HEK293 (cell line): Measurements from ENCODE around the gene NUDT4.

Experiments used
- GLIS1 ChIP-seq: fragments of 450-650 bp; formaldehyde crosslinking; IDR thresholded peaks from 2 replicates; pipeline ENCODE4 v1.5.1; 2016; ENCODE audit warnings: missing biosample characterization, missing genetic modification characterization
- KLF10 ChIP-seq: fragments of 450-650 bp; IDR thresholded peaks from 2 replicates; pipeline ENCODE4 v1.5.1; 2018; ENCODE audit warnings: missing biosample characterization, mild to moderate bottlenecking, missing genetic modification characterization
- REPIN1 ChIP-seq: fragments of 450-650 bp; formaldehyde crosslinking; IDR thresholded peaks from 2 replicates; pipeline ENCODE4 v1.5.1; 2017; ENCODE audit warnings: missing biosample characterization, missing genetic modification characterization, low read depth
- SALL2 ChIP-seq: fragments of 450-650 bp; formaldehyde crosslinking; IDR thresholded peaks from 2 replicates; pipeline ENCODE4 v1.5.0; 2017; ENCODE audit warnings: missing biosample characterization, mild to moderate bottlenecking, missing genetic modification characterization, borderline replicate concordance
- ZBTB21 ChIP-seq: fragments of 450-650 bp; formaldehyde crosslinking; IDR thresholded peaks from 2 replicates; pipeline ENCODE4 v1.5.1; 2017; ENCODE audit warnings: missing biosample characterization, missing genetic modification characterization
- ZBTB7A ChIP-seq: fragments of 450-650 bp; formaldehyde crosslinking; IDR thresholded peaks from 2 replicates; pipeline ENCODE4 v1.5.1; 2016; ENCODE audit warnings: low read depth, missing biosample characterization, missing genetic modification characterization
- ZNF114 ChIP-seq: fragments of 450-650 bp; formaldehyde crosslinking; IDR thresholded peaks from 2 replicates; pipeline ENCODE4 v1.5.0; 2017; ENCODE audit warnings: missing biosample characterization, missing genetic modification characterization
- ZNF121 ChIP-seq: fragments of 450-650 bp; formaldehyde crosslinking; IDR thresholded peaks from 2 replicates; pipeline ENCODE4 v1.5.1; 2016; ENCODE audit warnings: missing biosample characterization, missing genetic modification characterization
- ZNF138 ChIP-seq: fragments of 450-650 bp; formaldehyde crosslinking; IDR thresholded peaks from 2 replicates; pipeline ENCODE4 v1.5.1; 2016; ENCODE audit warnings: missing biosample characterization, missing genetic modification characterization, borderline replicate concordance
- ZNF184 ChIP-seq: fragments of 450-650 bp; IDR thresholded peaks from 2 replicates; pipeline ENCODE4 v1.5.1; 2018; ENCODE audit warnings: missing biosample characterization, mild to moderate bottlenecking, missing genetic modification characterization
- ZNF223 ChIP-seq: fragments of 450-650 bp; formaldehyde crosslinking; IDR thresholded peaks from 2 replicates; pipeline ENCODE4 v1.5.1; 2016; ENCODE audit warnings: missing biosample characterization, missing genetic modification characterization
- ZNF239 ChIP-seq: fragments of 450-650 bp; formaldehyde crosslinking; IDR thresholded peaks from 2 replicates; pipeline ENCODE4 v1.5.1; 2016; ENCODE audit warnings: missing biosample characterization, missing genetic modification characterization
- ZNF433 ChIP-seq: fragments of 450-650 bp; formaldehyde crosslinking; IDR thresholded peaks from 2 replicates; pipeline ENCODE4 v1.5.1; 2016; ENCODE audit warnings: missing biosample characterization, missing genetic modification characterization, low read depth
- ZNF473 ChIP-seq: fragments of 450-650 bp; formaldehyde crosslinking; IDR thresholded peaks from 2 replicates; pipeline ENCODE4 v1.5.1; 2017; ENCODE audit warnings: missing biosample characterization, missing genetic modification characterization
- ZNF529 ChIP-seq: fragments of 450-650 bp; formaldehyde crosslinking; IDR thresholded peaks from 2 replicates; pipeline ENCODE4 v1.5.1; 2017; ENCODE audit warnings: missing genetic modification characterization, missing biosample characterization; ENCODE audit not compliant: insufficient replicate concordance
- ZNF548 ChIP-seq: fragments of 450-650 bp; formaldehyde crosslinking; IDR thresholded peaks from 2 replicates; pipeline ENCODE4 v1.5.1; 2016; ENCODE audit warnings: missing biosample characterization, missing genetic modification characterization
- ZNF610 ChIP-seq: fragments of 450-650 bp; formaldehyde crosslinking; IDR thresholded peaks from 2 replicates; pipeline ENCODE4 v1.5.1; 2016; ENCODE audit warnings: missing biosample characterization, missing genetic modification characterization, borderline replicate concordance
- ZNF624 ChIP-seq: fragments of 450-650 bp; formaldehyde crosslinking; IDR thresholded peaks from 2 replicates; pipeline ENCODE4 v1.5.1; 2017; ENCODE audit warnings: missing biosample characterization, missing genetic modification characterization
- ZNF626 ChIP-seq: fragments of 450-650 bp; sonication (Bioruptor Pico); formaldehyde crosslinking; IDR thresholded peaks from 2 replicates; pipeline ENCODE4 v1.5.1; 2018; ENCODE audit warnings: missing biosample characterization, missing genetic modification characterization, inconsistent platforms
- ZNF654 ChIP-seq: fragments of 450-650 bp; formaldehyde crosslinking; IDR thresholded peaks from 2 replicates; pipeline ENCODE4 v1.5.1; 2016; ENCODE audit warnings: low read depth, missing biosample characterization, missing genetic modification characterization
- ZNF664 ChIP-seq: fragments of 450-650 bp; formaldehyde crosslinking; IDR thresholded peaks from 2 replicates; pipeline ENCODE4 v1.5.1; 2016; ENCODE audit warnings: missing biosample characterization, missing genetic modification characterization
- ZNF701 ChIP-seq: fragments of 450-650 bp; formaldehyde crosslinking; IDR thresholded peaks from 2 replicates; pipeline ENCODE4 v1.5.1; 2016; ENCODE audit warnings: missing biosample characterization, missing genetic modification characterization
- ZNF76 ChIP-seq: fragments of 450-650 bp; formaldehyde crosslinking; IDR thresholded peaks from 2 replicates; pipeline ENCODE4; 2016; ENCODE audit warnings: low read depth, missing biosample characterization, missing genetic modification characterization, borderline replicate concordance
- ZSCAN30 ChIP-seq: fragments of 450-650 bp; IDR thresholded peaks from 2 replicates; pipeline ENCODE4 v1.5.1; 2018; ENCODE audit warnings: missing biosample characterization, mild to moderate bottlenecking, missing genetic modification characterization, moderate library complexity
- TF ChIP-seq, protein P1 (sequence below): fragments of 450-650 bp; formaldehyde crosslinking; IDR thresholded peaks from 2 replicates; pipeline ENCODE4 v1.5.1; 2016; ENCODE audit warnings: missing biosample characterization, missing genetic modification characterization, borderline replicate concordance
- TF ChIP-seq, protein P2 (sequence below): fragments of 450-650 bp; formaldehyde crosslinking; IDR thresholded peaks from 2 replicates; pipeline ENCODE4 v1.5.1; 2016; ENCODE audit warnings: missing biosample characterization, missing genetic modification characterization
- TF ChIP-seq, protein P3 (sequence below): fragments of 450-650 bp; formaldehyde crosslinking; IDR thresholded peaks from 2 replicates; pipeline ENCODE4 v1.5.1; 2016; ENCODE audit warnings: missing biosample characterization, missing genetic modification characterization
- TF ChIP-seq, protein P4 (sequence below): fragments of 450-650 bp; formaldehyde crosslinking; IDR thresholded peaks from 2 replicates; pipeline ENCODE4 v1.5.1; 2016; ENCODE audit warnings: missing biosample characterization, missing genetic modification characterization
- TF ChIP-seq, protein P5 (sequence below): fragments of 450-650 bp; formaldehyde crosslinking; IDR thresholded peaks from 2 replicates; pipeline ENCODE4 v1.5.1; 2017; ENCODE audit warnings: missing biosample characterization, missing genetic modification characterization

NUDT4 gene

DNA sequence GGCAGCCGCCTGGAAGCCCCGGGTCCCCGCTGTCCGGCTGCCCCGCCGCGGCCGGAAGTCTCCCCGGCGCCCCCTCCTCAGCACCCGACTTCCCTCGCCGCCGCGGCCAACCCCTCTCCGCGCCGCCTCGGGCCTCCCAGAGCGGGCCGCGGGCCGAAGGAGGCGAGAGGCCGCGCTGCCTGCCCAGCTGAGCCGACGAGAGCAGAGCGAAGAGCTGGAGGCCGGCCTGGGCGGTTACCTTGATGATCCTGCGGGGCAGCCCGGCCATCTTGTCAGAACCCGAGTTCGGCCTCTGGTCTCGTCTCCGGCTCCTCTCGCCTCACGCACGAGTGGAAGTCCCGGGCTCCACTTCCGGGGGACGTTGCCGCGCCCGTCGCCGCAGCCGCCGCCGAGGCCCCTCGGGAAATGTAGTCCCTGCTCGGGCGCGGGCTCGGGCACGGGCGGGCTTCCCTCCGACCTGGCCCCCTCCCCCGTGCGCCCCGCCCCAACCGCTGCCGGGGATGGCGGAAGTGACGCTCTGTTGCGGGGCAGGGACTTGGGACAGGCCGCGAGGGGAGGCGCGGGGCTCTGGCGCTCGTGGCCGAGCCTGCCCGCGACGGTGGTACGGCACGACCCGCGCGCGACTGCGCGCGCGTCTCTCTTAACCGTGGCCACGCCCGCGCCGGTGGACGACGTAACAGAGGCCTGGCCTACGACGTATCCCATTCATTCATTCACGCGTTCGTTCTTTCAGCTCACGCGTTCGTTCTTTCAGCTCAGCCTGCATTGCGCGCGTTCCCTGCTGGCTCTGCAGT lies 64.1 kb downstream of the NUDT4 start, which contains the start of gene UBE2N (continued):
- TF ChIP-seq, protein P1, sequence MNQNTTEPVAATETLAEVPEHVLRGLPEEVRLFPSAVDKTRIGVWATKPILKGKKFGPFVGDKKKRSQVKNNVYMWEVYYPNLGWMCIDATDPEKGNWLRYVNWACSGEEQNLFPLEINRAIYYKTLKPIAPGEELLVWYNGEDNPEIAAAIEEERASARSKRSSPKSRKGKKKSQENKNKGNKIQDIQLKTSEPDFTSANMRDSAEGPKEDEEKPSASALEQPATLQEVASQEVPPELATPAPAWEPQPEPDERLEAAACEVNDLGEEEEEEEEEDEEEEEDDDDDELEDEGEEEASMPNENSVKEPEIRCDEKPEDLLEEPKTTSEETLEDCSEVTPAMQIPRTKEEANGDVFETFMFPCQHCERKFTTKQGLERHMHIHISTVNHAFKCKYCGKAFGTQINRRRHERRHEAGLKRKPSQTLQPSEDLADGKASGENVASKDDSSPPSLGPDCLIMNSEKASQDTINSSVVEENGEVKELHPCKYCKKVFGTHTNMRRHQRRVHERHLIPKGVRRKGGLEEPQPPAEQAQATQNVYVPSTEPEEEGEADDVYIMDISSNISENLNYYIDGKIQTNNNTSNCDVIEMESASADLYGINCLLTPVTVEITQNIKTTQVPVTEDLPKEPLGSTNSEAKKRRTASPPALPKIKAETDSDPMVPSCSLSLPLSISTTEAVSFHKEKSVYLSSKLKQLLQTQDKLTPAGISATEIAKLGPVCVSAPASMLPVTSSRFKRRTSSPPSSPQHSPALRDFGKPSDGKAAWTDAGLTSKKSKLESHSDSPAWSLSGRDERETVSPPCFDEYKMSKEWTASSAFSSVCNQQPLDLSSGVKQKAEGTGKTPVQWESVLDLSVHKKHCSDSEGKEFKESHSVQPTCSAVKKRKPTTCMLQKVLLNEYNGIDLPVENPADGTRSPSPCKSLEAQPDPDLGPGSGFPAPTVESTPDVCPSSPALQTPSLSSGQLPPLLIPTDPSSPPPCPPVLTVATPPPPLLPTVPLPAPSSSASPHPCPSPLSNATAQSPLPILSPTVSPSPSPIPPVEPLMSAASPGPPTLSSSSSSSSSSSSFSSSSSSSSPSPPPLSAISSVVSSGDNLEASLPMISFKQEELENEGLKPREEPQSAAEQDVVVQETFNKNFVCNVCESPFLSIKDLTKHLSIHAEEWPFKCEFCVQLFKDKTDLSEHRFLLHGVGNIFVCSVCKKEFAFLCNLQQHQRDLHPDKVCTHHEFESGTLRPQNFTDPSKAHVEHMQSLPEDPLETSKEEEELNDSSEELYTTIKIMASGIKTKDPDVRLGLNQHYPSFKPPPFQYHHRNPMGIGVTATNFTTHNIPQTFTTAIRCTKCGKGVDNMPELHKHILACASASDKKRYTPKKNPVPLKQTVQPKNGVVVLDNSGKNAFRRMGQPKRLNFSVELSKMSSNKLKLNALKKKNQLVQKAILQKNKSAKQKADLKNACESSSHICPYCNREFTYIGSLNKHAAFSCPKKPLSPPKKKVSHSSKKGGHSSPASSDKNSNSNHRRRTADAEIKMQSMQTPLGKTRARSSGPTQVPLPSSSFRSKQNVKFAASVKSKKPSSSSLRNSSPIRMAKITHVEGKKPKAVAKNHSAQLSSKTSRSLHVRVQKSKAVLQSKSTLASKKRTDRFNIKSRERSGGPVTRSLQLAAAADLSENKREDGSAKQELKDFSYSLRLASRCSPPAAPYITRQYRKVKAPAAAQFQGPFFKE: no peak
- TF ChIP-seq ZBTB7A (tag by site-specific recombination) (no peak), ZNF184 (tag by site-specific recombination) (no peak), ZNF626 (tag by site-specific recombination) (no peak), ZBTB21 (tag by site-specific recombination) (no peak), ZNF121 (no peak), ZNF529 (no peak), ZNF664 (tag by site-specific recombination) (no peak), ZNF433 (no peak), ZNF624 (tag by site-specific recombination) (no peak), ZNF239 (tag by site-specific recombination) (no peak), KLF10 (tag by site-specific recombination) (0 out of 2 replicates have a peak, but pooled peaks have one; percentile 44), ZNF138 (no peak), GLIS1 (tag by site-specific recombination) (peak; percentile 41; the same call in 1 of the 2 replicates), ZNF610 (tag by site-specific recombination) (0 out of 2 replicates have a peak, but pooled peaks have one; percentile 56), REPIN1 (tag by site-specific recombination) (no peak), ZNF701 (no peak), ZNF548 (tag by site-specific recombination) (no peak), ZNF473 (no peak), ZNF76 (tag by site-specific recombination) (peak; percentile 84; the same call in 1 of the 2 replicates), ZNF223 (no peak), ZNF114 (no peak), ZNF654 (tag by site-specific recombination) (no peak), ZSCAN30 (tag by site-specific recombination) (peak; percentile 22), SALL2 (tag by site-specific recombination) (no peak)
- TF ChIP-seq, protein P2, sequence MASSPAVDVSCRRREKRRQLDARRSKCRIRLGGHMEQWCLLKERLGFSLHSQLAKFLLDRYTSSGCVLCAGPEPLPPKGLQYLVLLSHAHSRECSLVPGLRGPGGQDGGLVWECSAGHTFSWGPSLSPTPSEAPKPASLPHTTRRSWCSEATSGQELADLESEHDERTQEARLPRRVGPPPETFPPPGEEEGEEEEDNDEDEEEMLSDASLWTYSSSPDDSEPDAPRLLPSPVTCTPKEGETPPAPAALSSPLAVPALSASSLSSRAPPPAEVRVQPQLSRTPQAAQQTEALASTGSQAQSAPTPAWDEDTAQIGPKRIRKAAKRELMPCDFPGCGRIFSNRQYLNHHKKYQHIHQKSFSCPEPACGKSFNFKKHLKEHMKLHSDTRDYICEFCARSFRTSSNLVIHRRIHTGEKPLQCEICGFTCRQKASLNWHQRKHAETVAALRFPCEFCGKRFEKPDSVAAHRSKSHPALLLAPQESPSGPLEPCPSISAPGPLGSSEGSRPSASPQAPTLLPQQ (tag by site-specific recombination): peak; percentile 62
- TF ChIP-seq, protein P3, sequence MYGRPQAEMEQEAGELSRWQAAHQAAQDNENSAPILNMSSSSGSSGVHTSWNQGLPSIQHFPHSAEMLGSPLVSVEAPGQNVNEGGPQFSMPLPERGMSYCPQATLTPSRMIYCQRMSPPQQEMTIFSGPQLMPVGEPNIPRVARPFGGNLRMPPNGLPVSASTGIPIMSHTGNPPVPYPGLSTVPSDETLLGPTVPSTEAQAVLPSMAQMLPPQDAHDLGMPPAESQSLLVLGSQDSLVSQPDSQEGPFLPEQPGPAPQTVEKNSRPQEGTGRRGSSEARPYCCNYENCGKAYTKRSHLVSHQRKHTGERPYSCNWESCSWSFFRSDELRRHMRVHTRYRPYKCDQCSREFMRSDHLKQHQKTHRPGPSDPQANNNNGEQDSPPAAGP: peak; percentile 52
- TF ChIP-seq, protein P4, sequence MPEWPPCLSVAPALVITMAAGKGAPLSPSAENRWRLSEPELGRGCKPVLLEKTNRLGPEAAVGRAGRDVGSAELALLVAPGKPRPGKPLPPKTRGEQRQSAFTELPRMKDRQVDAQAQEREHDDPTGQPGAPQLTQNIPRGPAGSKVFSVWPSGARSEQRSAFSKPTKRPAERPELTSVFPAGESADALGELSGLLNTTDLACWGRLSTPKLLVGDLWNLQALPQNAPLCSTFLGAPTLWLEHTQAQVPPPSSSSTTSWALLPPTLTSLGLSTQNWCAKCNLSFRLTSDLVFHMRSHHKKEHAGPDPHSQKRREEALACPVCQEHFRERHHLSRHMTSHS (tag by site-specific recombination): no peak
- TF ChIP-seq, protein P5, sequence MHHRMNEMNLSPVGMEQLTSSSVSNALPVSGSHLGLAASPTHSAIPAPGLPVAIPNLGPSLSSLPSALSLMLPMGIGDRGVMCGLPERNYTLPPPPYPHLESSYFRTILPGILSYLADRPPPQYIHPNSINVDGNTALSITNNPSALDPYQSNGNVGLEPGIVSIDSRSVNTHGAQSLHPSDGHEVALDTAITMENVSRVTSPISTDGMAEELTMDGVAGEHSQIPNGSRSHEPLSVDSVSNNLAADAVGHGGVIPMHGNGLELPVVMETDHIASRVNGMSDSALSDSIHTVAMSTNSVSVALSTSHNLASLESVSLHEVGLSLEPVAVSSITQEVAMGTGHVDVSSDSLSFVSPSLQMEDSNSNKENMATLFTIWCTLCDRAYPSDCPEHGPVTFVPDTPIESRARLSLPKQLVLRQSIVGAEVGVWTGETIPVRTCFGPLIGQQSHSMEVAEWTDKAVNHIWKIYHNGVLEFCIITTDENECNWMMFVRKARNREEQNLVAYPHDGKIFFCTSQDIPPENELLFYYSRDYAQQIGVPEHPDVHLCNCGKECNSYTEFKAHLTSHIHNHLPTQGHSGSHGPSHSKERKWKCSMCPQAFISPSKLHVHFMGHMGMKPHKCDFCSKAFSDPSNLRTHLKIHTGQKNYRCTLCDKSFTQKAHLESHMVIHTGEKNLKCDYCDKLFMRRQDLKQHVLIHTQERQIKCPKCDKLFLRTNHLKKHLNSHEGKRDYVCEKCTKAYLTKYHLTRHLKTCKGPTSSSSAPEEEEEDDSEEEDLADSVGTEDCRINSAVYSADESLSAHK (tag by site-specific recombination): no peak
